Measurements from ENCODE around the gene LRBA.
A peak's percentile ranks its signal among the peaks of the same experiment; 100 is the strongest.

Gene LRBA

GRCh38 chr4:150252741-150253140, 762.3 kb downstream of the LRBA start:
- no CpG with 5 or more reads among the region's 7 CpGs for WGBS, 2 donors (ENCODE audit: extremely low coverage in 2 of 2, insufficient read length in 2 of 2, insufficient replicate concordance in 1 of 2)
- no peak overlapping the region for H4K91ac ChIP-seq (ENCODE audit: low read depth, low read length, poor library complexity)
- peaks cover 0 to 81% of the 10 kb centered on the region in 2 donors for H3K36me3 ChIP-seq (replicated peaks in 1 of 2; ENCODE audit: control insufficient read depth in 2 of 2, insufficient read depth in 2 of 2, low read length in 2 of 2)
- no peak overlapping the region for H2AK5ac ChIP-seq (ENCODE audit: low read depth, low read length)
- H3K14ac ChIP-seq (ENCODE audit: low read length), result no peak overlapping the region
- H3K9ac ChIP-seq (ENCODE audit: low read depth, low read length, poor library complexity), result no peak overlapping the region
- H3K9me3 ChIP-seq (replicated peaks in 1 of 2; ENCODE audit: control insufficient read depth in 2 of 2, insufficient read depth in 1 of 2, low read depth in 1 of 2, low read length in 2 of 2), result no peaks in the 10 kb centered on the region
- H3K27ac ChIP-seq (replicated peaks; ENCODE audit: low read length), result no peak overlapping the region
- H3K4me2 ChIP-seq (ENCODE audit: insufficient read depth, low read length, poor library complexity, severe bottlenecking), result no peak overlapping the region
- peaks cover 0 to 2% of the 10 kb centered on the region in 2 donors for H3K4me1 ChIP-seq (ENCODE audit: control insufficient read depth in 2 of 2, insufficient read depth in 1 of 2, low read depth in 1 of 2, low read length in 2 of 2)
- H3K23ac ChIP-seq (ENCODE audit: low read depth, low read length, poor library complexity), result no peak overlapping the region
- no peak overlapping the region for H4K8ac ChIP-seq (ENCODE audit: low read depth, low read length)
- no peaks in the 10 kb centered on the region for H3K79me1 ChIP-seq (ENCODE audit: low read depth, low read length)
- H3K18ac ChIP-seq (ENCODE audit: low read length), result no peak overlapping the region
- no peak for DNase-seq (ENCODE audit: low spot score)
- H2AFZ ChIP-seq (ENCODE audit: low read length), result no peak overlapping the region
- H2BK5ac ChIP-seq (ENCODE audit: low read length), result no peak overlapping the region
- no peak overlapping the region for H2BK15ac ChIP-seq (ENCODE audit: low read length)
- H3K27me3 ChIP-seq (ENCODE audit: control insufficient read depth in 3 of 3, insufficient read depth in 3 of 3, low read depth in 1 of 3, low read length in 3 of 3), result no peaks in the 10 kb centered on the region
- no peak overlapping the region for H2BK12ac ChIP-seq (ENCODE audit: low read length)
- no peak overlapping the region for H2BK120ac ChIP-seq (ENCODE audit: low read depth, low read length)
- H3K4me3 ChIP-seq (ENCODE audit: low read length in 2 of 2), result no peak overlapping the region
- H3K4ac ChIP-seq (ENCODE audit: low read length), result no peak overlapping the region

- Histone ChIP-seq H2BK12ac (ENCODE audit: low read length) (no peak overlapping the region), H4K91ac (ENCODE audit: low read depth, low read length, poor library complexity) (no peak overlapping the region), H3K18ac (ENCODE audit: low read length) (no peak overlapping the region), H3K23ac (ENCODE audit: low read depth, low read length, poor library complexity) (no peak overlapping the region), H3K4me2 (ENCODE audit: insufficient read depth, low read length, poor library complexity, severe bottlenecking) (no peak overlapping the region), H3K27ac (replicated peaks; ENCODE audit: low read length) (no peak overlapping the region), H2AFZ (ENCODE audit: low read length) (no peak overlapping the region), H3K4ac (ENCODE audit: low read length) (no peak overlapping the region), H3K79me1 (ENCODE audit: low read depth, low read length) (no peaks in the 10 kb centered on the region), H3K4me1 (ENCODE audit: control insufficient read depth in 2 of 2, insufficient read depth in 1 of 2, low read depth in 1 of 2, low read length in 2 of 2) (peaks cover 0 to 2% of the 10 kb centered on the region in 2 donors), H3K4me3 (ENCODE audit: low read length in 2 of 2) (no peak overlapping the region), H3K27me3 (ENCODE audit: control insufficient read depth in 3 of 3, insufficient read depth in 3 of 3, low read depth in 1 of 3, low read length in 3 of 3) (no peaks in the 10 kb centered on the region), H3K14ac (ENCODE audit: low read length) (no peak overlapping the region), H3K36me3 (replicated peaks in 1 of 2; ENCODE audit: control insufficient read depth in 2 of 2, insufficient read depth in 2 of 2, low read length in 2 of 2) (peaks cover 0 to 83% of the 10 kb centered on the region in 2 donors), H4K8ac (ENCODE audit: low read depth, low read length) (no peak overlapping the region), H2BK15ac (ENCODE audit: low read length) (no peak overlapping the region), H3K9me3 (replicated peaks in 1 of 2; ENCODE audit: control insufficient read depth in 2 of 2, insufficient read depth in 1 of 2, low read depth in 1 of 2, low read length in 2 of 2) (no peaks in the 10 kb centered on the region), H3K9ac (ENCODE audit: low read depth, low read length, poor library complexity) (no peak overlapping the region), H2AK5ac (ENCODE audit: low read depth, low read length) (no peak overlapping the region), H2BK5ac (ENCODE audit: low read length) (no peak overlapping the region), H2BK120ac (ENCODE audit: low read depth, low read length) (no peak overlapping the region)
- no peak for DNase-seq (ENCODE audit: low spot score)
- WGBS, 2 donors (ENCODE audit: extremely low coverage in 2 of 2, insufficient read length in 2 of 2, insufficient replicate concordance in 1 of 2), result no CpG with 5 or more reads among the region's 6 CpGs
These were observed 762.8 kb downstream of the LRBA start for GRCh38 chr4:150252306-150252705.

GRCh38 chr4:150251752-150252190, 763.3 kb downstream of the LRBA start:
- H3K36me3 ChIP-seq (replicated peaks in 1 of 2; ENCODE audit: control insufficient read depth in 2 of 2, insufficient read depth in 2 of 2, low read length in 2 of 2), result peaks cover 0 to 82% of the 10 kb centered on the region in 2 donors
- H4K91ac ChIP-seq (ENCODE audit: low read depth, low read length, poor library complexity), result no peak overlapping the region
- H4K8ac ChIP-seq (ENCODE audit: low read depth, low read length), result no peak overlapping the region
- H3K18ac ChIP-seq (ENCODE audit: low read length), result no peak overlapping the region
- no peak overlapping the region for H3K4ac ChIP-seq (ENCODE audit: low read length)
- H2BK12ac ChIP-seq (ENCODE audit: low read length), result no peak overlapping the region
- no peak overlapping the region for H3K9ac ChIP-seq (ENCODE audit: low read depth, low read length, poor library complexity)
- no peaks in the 10 kb centered on the region for H3K79me1 ChIP-seq (ENCODE audit: low read depth, low read length)
- H3K27me3 ChIP-seq (ENCODE audit: control insufficient read depth in 3 of 3, insufficient read depth in 3 of 3, low read depth in 1 of 3, low read length in 3 of 3), result no peaks in the 10 kb centered on the region
- no peak overlapping the region for H3K23ac ChIP-seq (ENCODE audit: low read depth, low read length, poor library complexity)
- no peak overlapping the region for H3K4me2 ChIP-seq (ENCODE audit: insufficient read depth, low read length, poor library complexity, severe bottlenecking)
- peak overlapping the region; percentile 62 for H3K27ac ChIP-seq (replicated peaks; ENCODE audit: low read length)
- no peak overlapping the region for H2AFZ ChIP-seq (ENCODE audit: low read length)
- no peak overlapping the region for H3K14ac ChIP-seq (ENCODE audit: low read length)
- DNase-seq (ENCODE audit: low spot score), result no peak
- H3K4me1 ChIP-seq (ENCODE audit: control insufficient read depth in 2 of 2, insufficient read depth in 1 of 2, low read depth in 1 of 2, low read length in 2 of 2), result peaks cover 0 to 2% of the 10 kb centered on the region in 2 donors
- WGBS, 2 donors (ENCODE audit: extremely low coverage in 2 of 2, insufficient read length in 2 of 2, insufficient replicate concordance in 1 of 2), result no CpG with 5 or more reads among the region's 7 CpGs
- H3K9me3 ChIP-seq (replicated peaks in 1 of 2; ENCODE audit: control insufficient read depth in 2 of 2, insufficient read depth in 1 of 2, low read depth in 1 of 2, low read length in 2 of 2), result no peaks in the 10 kb centered on the region
- peak overlapping the region; percentile 24 for H2BK15ac ChIP-seq (ENCODE audit: low read length)
- H3K4me3 ChIP-seq (ENCODE audit: low read length in 2 of 2), result no peak overlapping the region
- H2BK120ac ChIP-seq (ENCODE audit: low read depth, low read length), result no peak overlapping the region
- no peak overlapping the region for H2AK5ac ChIP-seq (ENCODE audit: low read depth, low read length)
- no peak overlapping the region for H2BK5ac ChIP-seq (ENCODE audit: low read length)

DNA sequence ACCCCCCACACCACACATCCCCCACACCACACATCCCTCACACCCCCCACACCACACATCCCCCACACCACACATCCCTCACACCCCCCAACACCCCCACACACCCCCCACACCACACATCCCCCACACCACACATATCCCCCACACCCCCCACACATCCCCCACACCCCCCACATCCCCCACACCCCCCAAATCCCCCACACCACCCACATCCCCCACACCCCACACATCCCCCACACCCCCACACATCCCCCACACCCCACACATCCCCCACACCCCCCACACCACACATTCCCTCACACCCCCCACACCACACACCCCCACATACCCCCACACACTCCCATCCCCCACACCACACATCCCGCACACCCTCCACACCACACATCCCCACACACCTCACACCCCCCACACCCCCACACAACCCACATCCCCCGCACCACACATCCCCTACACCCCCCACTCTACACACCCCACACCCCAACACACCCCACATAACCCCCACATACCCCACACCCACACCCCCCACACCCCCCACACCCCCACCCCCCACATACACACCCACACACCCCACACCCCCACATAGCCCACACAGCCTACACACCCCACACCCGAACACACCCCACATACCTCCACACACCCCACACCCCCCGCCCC, 764.0 kb downstream of the LRBA start:
- H2BK120ac ChIP-seq (ENCODE audit: low read depth, low read length), result no peak overlapping the region
- H4K8ac ChIP-seq (ENCODE audit: low read depth, low read length), result no peak overlapping the region
- no peak for DNase-seq (ENCODE audit: low spot score)
- peaks cover 2 to 84% of the 10 kb centered on the region in 2 donors for H3K36me3 ChIP-seq (replicated peaks in 1 of 2; ENCODE audit: control insufficient read depth in 2 of 2, insufficient read depth in 2 of 2, low read length in 2 of 2)
- no peak overlapping the region for H3K4ac ChIP-seq (ENCODE audit: low read length)
- no peak overlapping the region for H4K91ac ChIP-seq (ENCODE audit: low read depth, low read length, poor library complexity)
- no peaks in the 10 kb centered on the region for H3K9me3 ChIP-seq (replicated peaks in 1 of 2; ENCODE audit: control insufficient read depth in 2 of 2, insufficient read depth in 1 of 2, low read depth in 1 of 2, low read length in 2 of 2)
- H2AFZ ChIP-seq (ENCODE audit: low read length), result no peak overlapping the region
- no peak overlapping the region for H2BK5ac ChIP-seq (ENCODE audit: low read length)
- H2BK15ac ChIP-seq (ENCODE audit: low read length), result no peak overlapping the region
- no peak overlapping the region for H2AK5ac ChIP-seq (ENCODE audit: low read depth, low read length)
- no peaks in the 10 kb centered on the region for H3K27me3 ChIP-seq (ENCODE audit: control insufficient read depth in 3 of 3, insufficient read depth in 3 of 3, low read depth in 1 of 3, low read length in 3 of 3)
- H3K9ac ChIP-seq (ENCODE audit: low read depth, low read length, poor library complexity), result no peak overlapping the region
- no peak overlapping the region for H2BK12ac ChIP-seq (ENCODE audit: low read length)
- H3K27ac ChIP-seq (replicated peaks; ENCODE audit: low read length), result no peak overlapping the region
- no peaks in the 10 kb centered on the region for H3K79me1 ChIP-seq (ENCODE audit: low read depth, low read length)
- no peak overlapping the region for H3K4me2 ChIP-seq (ENCODE audit: insufficient read depth, low read length, poor library complexity, severe bottlenecking)
- H3K18ac ChIP-seq (ENCODE audit: low read length), result no peak overlapping the region
- WGBS, 2 donors (ENCODE audit: extremely low coverage in 2 of 2, insufficient read length in 2 of 2, insufficient replicate concordance in 1 of 2), result no CpG with 5 or more reads among the region's 4 CpGs
- no peak overlapping the region for H3K14ac ChIP-seq (ENCODE audit: low read length)
- H3K23ac ChIP-seq (ENCODE audit: low read depth, low read length, poor library complexity), result no peak overlapping the region
- peaks cover 0 to 2% of the 10 kb centered on the region in 2 donors for H3K4me1 ChIP-seq (ENCODE audit: control insufficient read depth in 2 of 2, insufficient read depth in 1 of 2, low read depth in 1 of 2, low read length in 2 of 2)
- H3K4me3 ChIP-seq (ENCODE audit: low read length in 2 of 2), result no peak overlapping the region
